Smooth muscle cell (in vitro differentiated cells): ENCODE data around the gene PARP15. TPM values are rescaled to one million over a fixed set of nuclear protein-coding genes. Genes with fewer than 3 reads are reported as not detected.

Experiments
- DNase-seq: peaks from one replicate; lab custom pipeline; 2025; ENCODE audit not compliant: unreplicated experiment; lab: John Stamatoyannopoulos, UW
- H2AFZ ChIP-seq: fragments of 200-600 bp; sonication (generic); 2 replicates; pipeline ENCODE4 v1.6.0; 2016; ENCODE audit warnings: antibody characterized with exemption, low read depth, mild to moderate bottlenecking
- H3F3A ChIP-seq: fragments of 200-600 bp; sonication (generic); 2 replicates; pipeline ENCODE4 v1.6.0; 2017; ENCODE audit warnings: antibody characterized with exemption, low read depth
- H3K27ac ChIP-seq: fragments of 200-600 bp; sonication (generic); 2 replicates; pipeline ENCODE4 v1.5.1; 2016; ENCODE audit warnings: low read depth, mild to moderate bottlenecking
- H3K27me3 ChIP-seq: fragments of 200-600 bp; sonication (generic); 2 replicates; pipeline ENCODE4 v1.6.1; 2016; ENCODE audit warnings: low read depth, mild to moderate bottlenecking
- H3K36me3 ChIP-seq: fragments of 200-600 bp; sonication (generic); 2 replicates; pipeline ENCODE4 v1.5.1; 2016; ENCODE audit warnings: low read depth
- H3K4me1 ChIP-seq: fragments of 200-600 bp; sonication (generic); 2 replicates; pipeline ENCODE4 v1.5.1; 2016; ENCODE audit warnings: low read depth
- H3K4me2 ChIP-seq: fragments of 200-600 bp; sonication (generic); 2 replicates; pipeline ENCODE4 v1.6.0; 2016; ENCODE audit warnings: mild to moderate bottlenecking
- H3K4me3 ChIP-seq: fragments of 200-600 bp; sonication (generic); 2 replicates; pipeline ENCODE4 v1.5.1; 2016; ENCODE audit warnings: mild to moderate bottlenecking
- H3K79me2 ChIP-seq: fragments of 200-600 bp; sonication (generic); 2 replicates; pipeline ENCODE4 v1.6.0; 2016; ENCODE audit warnings: low read depth, mild to moderate bottlenecking
- H3K9ac ChIP-seq: fragments of 200-600 bp; sonication (generic); 2 replicates; pipeline ENCODE4 v1.6.0; 2016; ENCODE audit warnings: low read depth
- H3K9me3 ChIP-seq: fragments of 200-600 bp; sonication (generic); replicated peaks from 2 replicates; pipeline ENCODE4 v1.5.1; 2016; ENCODE audit warnings: low read depth
- H4K20me1 ChIP-seq: fragments of 200-600 bp; sonication (generic); 2 replicates; pipeline ENCODE4 v1.6.0; 2016; ENCODE audit warnings: low read depth
- WGBS: methylation state at CpG from one replicate; pipeline ENCODE4 v1.1.7; 2016; ENCODE audit warnings: low lambda C conversion rate; 5-methylcytosine and 5-hydroxymethylcytosine counted together
- polyA plus RNA-seq: library from polyadenylated mRNA; unstranded; fragments of >200 nt; fragmentation: Nextera tagmentation; extraction: Ambion mirVana; gene quantifications from 2 replicates; pipeline ENCODE4 v1.2.1, GENCODE V29; 2016
- total RNA-seq: library from RNA; depleted of rRNA; stranded (reverse); fragments of >200 nt; gene quantifications from 2 replicates; pipeline ENCODE4 v1.2.3, GENCODE V29; 2014
- TF ChIP-seq, protein P1 (sequence below): fragments of 200-600 bp; sonication (generic); IDR thresholded peaks from 2 replicates; pipeline ENCODE4 v1.5.1; 2017; ENCODE audit warnings: borderline replicate concordance, mild to moderate bottlenecking, antibody characterized with exemption; ENCODE audit not compliant: insufficient read depth, poor library complexity, severe bottlenecking

PARP15 gene
- total and polyA plus RNA-seq, 2 experiments from 2014 or later = 0.40 TPM; not detected in 1

DNA sequence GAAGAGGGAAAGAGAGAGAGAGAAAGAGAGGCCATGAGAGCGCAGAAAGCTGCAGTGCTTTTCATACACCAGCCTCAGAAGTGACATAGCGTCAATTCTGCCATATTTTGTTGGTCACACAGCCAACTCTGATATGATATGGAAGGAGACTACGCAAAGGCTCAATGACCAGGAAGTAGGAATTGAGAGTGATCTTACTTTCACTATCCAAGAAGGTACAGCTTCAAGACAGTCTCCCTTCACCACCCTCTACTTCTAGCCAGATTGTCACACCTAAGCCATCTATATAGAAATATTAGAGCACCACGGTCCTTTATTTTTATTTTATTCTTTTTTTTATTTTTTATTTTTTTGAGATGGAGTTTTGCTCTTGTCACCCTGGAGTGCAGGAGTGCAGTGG is 21.1 kb downstream of the PARP15 start:
- H3K27me3 ChIP-seq = peaks cover 2% of the 10 kb centered on the region
- no peak overlapping the region for H3K9ac ChIP-seq
- H3K4me2 ChIP-seq = no peak overlapping the region
- no peak overlapping the region for H3K27ac ChIP-seq
- 71% methylated on average over 4 of the region's 4 CpGs for WGBS
- no peaks in the 10 kb centered on the region for H4K20me1 ChIP-seq
- no peaks in the 10 kb centered on the region for H3K36me3 ChIP-seq
- no peak overlapping the region for H3K4me3 ChIP-seq
- H3K79me2 ChIP-seq = no peaks in the 10 kb centered on the region
- no peak for DNase-seq
- H2AFZ ChIP-seq = no peak overlapping the region
- no peaks in the 10 kb centered on the region for H3K4me1 ChIP-seq
- no peaks in the 10 kb centered on the region for H3K9me3 ChIP-seq
- H3F3A ChIP-seq = no peaks in the 10 kb centered on the region
- TF ChIP-seq, protein P1, sequence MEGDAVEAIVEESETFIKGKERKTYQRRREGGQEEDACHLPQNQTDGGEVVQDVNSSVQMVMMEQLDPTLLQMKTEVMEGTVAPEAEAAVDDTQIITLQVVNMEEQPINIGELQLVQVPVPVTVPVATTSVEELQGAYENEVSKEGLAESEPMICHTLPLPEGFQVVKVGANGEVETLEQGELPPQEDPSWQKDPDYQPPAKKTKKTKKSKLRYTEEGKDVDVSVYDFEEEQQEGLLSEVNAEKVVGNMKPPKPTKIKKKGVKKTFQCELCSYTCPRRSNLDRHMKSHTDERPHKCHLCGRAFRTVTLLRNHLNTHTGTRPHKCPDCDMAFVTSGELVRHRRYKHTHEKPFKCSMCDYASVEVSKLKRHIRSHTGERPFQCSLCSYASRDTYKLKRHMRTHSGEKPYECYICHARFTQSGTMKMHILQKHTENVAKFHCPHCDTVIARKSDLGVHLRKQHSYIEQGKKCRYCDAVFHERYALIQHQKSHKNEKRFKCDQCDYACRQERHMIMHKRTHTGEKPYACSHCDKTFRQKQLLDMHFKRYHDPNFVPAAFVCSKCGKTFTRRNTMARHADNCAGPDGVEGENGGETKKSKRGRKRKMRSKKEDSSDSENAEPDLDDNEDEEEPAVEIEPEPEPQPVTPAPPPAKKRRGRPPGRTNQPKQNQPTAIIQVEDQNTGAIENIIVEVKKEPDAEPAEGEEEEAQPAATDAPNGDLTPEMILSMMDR = no peak

DNA sequence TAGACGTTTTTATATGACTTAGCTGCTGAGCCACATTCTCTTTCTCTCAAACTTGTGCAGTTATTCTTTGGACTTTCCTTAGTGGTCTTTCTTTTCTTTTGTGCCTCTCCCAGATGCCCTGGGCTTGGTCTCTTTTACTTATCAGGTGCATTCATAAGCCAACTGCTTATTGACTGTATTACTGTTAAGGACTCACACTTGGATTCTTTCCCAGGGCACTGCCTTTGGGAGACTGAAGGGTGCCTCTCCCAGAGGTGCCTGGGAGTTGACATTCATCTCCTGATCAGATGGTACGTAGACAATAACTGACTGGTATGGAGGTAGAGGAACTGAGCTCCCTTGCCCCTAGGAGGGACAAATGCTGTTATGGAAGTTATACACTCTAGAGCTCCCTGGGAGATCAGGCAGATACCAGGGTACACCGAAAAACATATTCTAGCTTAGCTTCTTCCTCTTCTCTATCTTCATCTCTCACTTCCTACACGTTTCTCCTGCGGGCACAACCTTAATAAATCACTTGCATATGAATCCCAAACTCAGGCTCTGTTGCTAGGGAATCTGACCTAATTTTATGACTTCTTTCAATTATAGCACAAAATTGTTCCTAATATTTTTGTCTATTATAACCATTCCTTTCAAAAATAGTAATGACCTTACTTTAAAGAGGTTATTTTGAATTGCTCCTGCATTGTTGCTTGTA is 24.7 kb downstream of the PARP15 start:
- H3K4me3 ChIP-seq = no peak overlapping the region
- H4K20me1 ChIP-seq = no peaks in the 10 kb centered on the region
- no peaks in the 10 kb centered on the region for H3K79me2 ChIP-seq
- H3K36me3 ChIP-seq = no peaks in the 10 kb centered on the region
- H3K27me3 ChIP-seq = no peaks in the 10 kb centered on the region
- no peak overlapping the region for H2AFZ ChIP-seq
- no peaks in the 10 kb centered on the region for H3K9me3 ChIP-seq
- no peak overlapping the region for H3K27ac ChIP-seq
- H3K4me2 ChIP-seq = no peak overlapping the region
- no peak overlapping the region for H3K9ac ChIP-seq
- H3K4me1 ChIP-seq = no peaks in the 10 kb centered on the region
- DNase-seq = no peak
- 84% methylated on average over 5 of the region's 5 CpGs for WGBS
- H3F3A ChIP-seq = no peaks in the 10 kb centered on the region
- TF ChIP-seq, protein P1 = no peak

DNA sequence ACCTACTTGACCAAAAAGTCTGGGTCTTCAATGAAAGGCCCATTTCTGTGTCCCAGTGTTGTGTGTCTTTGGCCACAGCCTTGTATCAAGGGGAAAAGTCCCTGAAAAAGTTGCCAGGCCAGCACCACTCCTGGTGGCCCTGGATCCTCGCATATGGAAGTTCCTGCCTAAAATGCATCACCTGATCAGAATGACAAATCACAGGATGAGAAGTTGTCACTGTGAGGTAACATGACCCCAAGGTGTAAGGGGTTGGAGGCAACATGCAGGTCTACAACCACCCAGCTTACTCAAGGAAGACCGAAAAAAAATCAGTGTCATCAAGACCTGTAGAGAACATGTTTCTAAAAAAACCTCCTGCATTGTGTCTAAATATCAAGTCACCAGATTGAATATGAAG is 25.6 kb downstream of the PARP15 start:
- 85% methylated on average over 2 of the region's 2 CpGs for WGBS

More for the DNA sequence above, 25.6 kb downstream of the PARP15 start:
- Histone ChIP-seq H2AFZ (no peak overlapping the region), H3K4me3 (no peak overlapping the region), H3K27me3 (no peaks in the 10 kb centered on the region), H3K4me1 (no peaks in the 10 kb centered on the region), H3K36me3 (no peaks in the 10 kb centered on the region), H3K79me2 (no peaks in the 10 kb centered on the region), H3K9ac (no peak overlapping the region), H3K27ac (no peak overlapping the region), H3K4me2 (no peak overlapping the region), H3K9me3 (no peaks in the 10 kb centered on the region), H3F3A (no peaks in the 10 kb centered on the region), H4K20me1 (no peaks in the 10 kb centered on the region)
- TF ChIP-seq, protein P1 = no peak
- DNase-seq = no peak
